ENCODE measurements around the gene SLC12A1. TPM values are rescaled to one million over a fixed set of nuclear protein-coding genes. Genes with fewer than 3 reads are reported as not detected.
"Not testable (repeated sequence)": the region's sequence is repeated elsewhere in the genome, so short reads cannot be mapped to it uniquely, and the experiment has no call there.

SLC12A1 gene
- total RNA-seq, 1 donor from 2014 or later, result not detected

- no peak for DNase-seq (ENCODE audit: low spot score)
- Mint-ChIP-seq H3K27ac (no peak overlapping the region), H3K27me3 (ENCODE audit: insufficient read depth) (no peaks in the 10 kb centered on the region), H3K4me1 (ENCODE audit: low read depth) (peaks cover 12% of the 10 kb centered on the region), H3K36me3 (ENCODE audit: low read depth) (peaks cover 5% of the 10 kb centered on the region), H3K4me3 (no peak overlapping the region), H3K9me3 (no peaks in the 10 kb centered on the region)
- intact Hi-C loops (cut with micrococcal nuclease), result no loop called here
These were observed 119.3 kb downstream of the SLC12A1 start for GRCh38 chr15:48325400-48325799.

- H3K36me3 Mint-ChIP-seq (ENCODE audit: low read depth); H3K4me3 Mint-ChIP-seq; H3K9me3 Mint-ChIP-seq; H3K27me3 Mint-ChIP-seq (ENCODE audit: insufficient read depth); DNase-seq (ENCODE audit: low spot score); H3K27ac Mint-ChIP-seq; intact Hi-C loops (cut with micrococcal nuclease): not testable (repeated sequence)
- peaks cover 13% of the 10 kb centered on the region for H3K4me1 Mint-ChIP-seq (ENCODE audit: low read depth)
These were observed 120.1 kb downstream of the SLC12A1 start for GRCh38 chr15:48326180-48326579.

- Mint-ChIP-seq H3K27ac (peak overlapping the region; percentile 99), H3K27me3 (ENCODE audit: insufficient read depth) (no peaks in the 10 kb centered on the region), H3K4me3 (peak overlapping the region; percentile 100), H3K4me1 (ENCODE audit: low read depth) (peaks cover 41% of the 10 kb centered on the region), H3K36me3 (ENCODE audit: low read depth) (peaks cover 25% of the 10 kb centered on the region), H3K9me3 (no peaks in the 10 kb centered on the region)
- DNase-seq (ENCODE audit: low spot score), result no peak
- intact Hi-C loops (cut with micrococcal nuclease), result loop anchor here (2.0 to 10.0 kb wide), 5 partner anchors 547 to 1291 kb away; partner anchors contain the start of genes COPS2, DTWD1, EID1 and FAM227B
These were observed 124.1 kb downstream of the SLC12A1 start for GRCh38 chr15:48330105-48330785.

GRCh38 chr15:48330855-48331795 is 125.0 kb downstream of the SLC12A1 start, which contains the start of gene DUT:
Gene DUT (plus strand): TSS chr15:48331429. CDS start chr15:48331516, 87 bp downstream.
- H3K4me3 Mint-ChIP-seq, result peak within 1 kb of the TSS; percentile 100
- peaks cover 30% of the 10 kb centered on the region for H3K36me3 Mint-ChIP-seq (ENCODE audit: low read depth)
- intact Hi-C loops (cut with micrococcal nuclease), result loop anchor here (1.0 to 10.0 kb wide), 6 partner anchors 480 to 1290 kb away; partner anchors contain the start of genes CEP152, COPS2, DTWD1 and EID1

GRCh38 chr15:48331796-48332641 is 125.9 kb downstream of the SLC12A1 start:
- Mint-ChIP-seq H3K4me3 (peak overlapping the region; percentile 100), H3K27ac (peak overlapping the region; percentile 94), H3K36me3 (ENCODE audit: low read depth) (peaks cover 32% of the 10 kb centered on the region), H3K9me3 (no peaks in the 10 kb centered on the region), H3K27me3 (ENCODE audit: insufficient read depth) (no peaks in the 10 kb centered on the region), H3K4me1 (ENCODE audit: low read depth) (peaks cover 46% of the 10 kb centered on the region)
- DNase-seq (ENCODE audit: low spot score), result peak; percentile 58
- intact Hi-C loops (cut with micrococcal nuclease), result loop anchor here (1.0 to 10.0 kb wide), 8 partner anchors 21 to 1289 kb away; partner anchors contain the start of genes CEP152, COPS2, DTWD1 and EID1

More at GRCh38 chr15:48330855-48331795, 125.0 kb downstream of the SLC12A1 start, which contains the start of gene DUT:
- Mint-ChIP-seq H3K27me3 (ENCODE audit: insufficient read depth) (no peaks in the 10 kb centered on the region), H3K4me1 (ENCODE audit: low read depth) (peaks cover 46% of the 10 kb centered on the region), H3K9me3 (no peaks in the 10 kb centered on the region), H3K27ac (peak within 1 kb of the TSS; percentile 99)
- peak; percentile 81 for DNase-seq (ENCODE audit: low spot score)

GRCh38 chr15:48332642-48333034 is 126.5 kb downstream of the SLC12A1 start:
- DNase-seq (ENCODE audit: low spot score), result peak; percentile 11
- Mint-ChIP-seq H3K27me3 (ENCODE audit: insufficient read depth) (no peaks in the 10 kb centered on the region), H3K4me1 (ENCODE audit: low read depth) (peaks cover 46% of the 10 kb centered on the region), H3K9me3 (no peaks in the 10 kb centered on the region), H3K27ac (peak overlapping the region; percentile 82), H3K4me3 (peak overlapping the region; percentile 100), H3K36me3 (ENCODE audit: low read depth) (peaks cover 32% of the 10 kb centered on the region)
- intact Hi-C loops (cut with micrococcal nuclease), result loop anchor here (1.0 to 10.0 kb wide), 6 partner anchors 20 to 825 kb away; partner anchors contain the start of genes COPS2, EID1, MYEF2 and SECISBP2L

- H3K4me3 Mint-ChIP-seq, result peak overlapping the region; percentile 100
- H3K27ac Mint-ChIP-seq, result peak overlapping the region; percentile 67
- intact Hi-C loops (cut with micrococcal nuclease), result loop anchor here (2.0 to 10.0 kb wide), 5 partner anchors 19 to 824 kb away; partner anchors contain the start of genes COPS2, EID1, SECISBP2L and SHC4
- peaks cover 31% of the 10 kb centered on the region for H3K36me3 Mint-ChIP-seq (ENCODE audit: low read depth)
- H3K4me1 Mint-ChIP-seq (ENCODE audit: low read depth), result peaks cover 46% of the 10 kb centered on the region
- H3K27me3 Mint-ChIP-seq (ENCODE audit: insufficient read depth), result no peaks in the 10 kb centered on the region
- no peaks in the 10 kb centered on the region for H3K9me3 Mint-ChIP-seq
- DNase-seq (ENCODE audit: low spot score), result no peak
These were observed 127.4 kb downstream of the SLC12A1 start for GRCh38 chr15:48333540-48333939.

GRCh38 chr15:48334260-48334659 is 128.2 kb downstream of the SLC12A1 start:
- peak overlapping the region; percentile 100 for H3K4me3 Mint-ChIP-seq
- no peak for DNase-seq (ENCODE audit: low spot score)
- H3K27ac Mint-ChIP-seq, result no peak overlapping the region
- H3K36me3 Mint-ChIP-seq (ENCODE audit: low read depth), result peaks cover 31% of the 10 kb centered on the region
- no peaks in the 10 kb centered on the region for H3K27me3 Mint-ChIP-seq (ENCODE audit: insufficient read depth)
- no peaks in the 10 kb centered on the region for H3K9me3 Mint-ChIP-seq
- intact Hi-C loops (cut with micrococcal nuclease), result loop anchor here (5.0 to 10.0 kb wide), 4 partner anchors 543 to 823 kb away; partner anchors contain the start of genes COPS2, EID1, SECISBP2L and SHC4
- H3K4me1 Mint-ChIP-seq (ENCODE audit: low read depth), result peaks cover 50% of the 10 kb centered on the region

- DNase-seq (ENCODE audit: low spot score), result no peak
- H3K27me3 Mint-ChIP-seq (ENCODE audit: insufficient read depth), result no peaks in the 10 kb centered on the region
- intact Hi-C loops (cut with micrococcal nuclease), result loop anchor here (10.0 kb wide), 2 partner anchors 628 to 708 kb away; partner anchors contain the start of genes SECISBP2L and SHC4
- no peaks in the 10 kb centered on the region for H3K9me3 Mint-ChIP-seq
- H3K27ac Mint-ChIP-seq, result no peak overlapping the region
- peak overlapping the region; percentile 7 for H3K4me3 Mint-ChIP-seq
- H3K4me1 Mint-ChIP-seq (ENCODE audit: low read depth), result peaks cover 43% of the 10 kb centered on the region
- peaks cover 31% of the 10 kb centered on the region for H3K36me3 Mint-ChIP-seq (ENCODE audit: low read depth)
These were observed 130.8 kb downstream of the SLC12A1 start for GRCh38 chr15:48336940-48337339.

GRCh38 chr15:48337607-48338006 is 131.5 kb downstream of the SLC12A1 start:
- Mint-ChIP-seq H3K4me3 (no peak overlapping the region), H3K4me1 (ENCODE audit: low read depth) (peaks cover 40% of the 10 kb centered on the region), H3K9me3 (no peaks in the 10 kb centered on the region), H3K27ac (no peak overlapping the region), H3K27me3 (ENCODE audit: insufficient read depth) (no peaks in the 10 kb centered on the region), H3K36me3 (ENCODE audit: low read depth) (peaks cover 32% of the 10 kb centered on the region)
- no peak for DNase-seq (ENCODE audit: low spot score)
- intact Hi-C loops (cut with micrococcal nuclease), result loop anchor here (10.0 kb wide), 2 partner anchors 627 to 707 kb away; partner anchors contain the start of genes SECISBP2L and SHC4

GRCh38 chr15:48340111-48340510 is 134.0 kb downstream of the SLC12A1 start:
- Mint-ChIP-seq H3K27ac (no peak overlapping the region), H3K27me3 (ENCODE audit: insufficient read depth) (no peaks in the 10 kb centered on the region), H3K4me3 (no peak overlapping the region), H3K9me3 (no peaks in the 10 kb centered on the region), H3K4me1 (ENCODE audit: low read depth) (peaks cover 16% of the 10 kb centered on the region), H3K36me3 (ENCODE audit: low read depth) (peaks cover 20% of the 10 kb centered on the region)
- intact Hi-C loops (cut with micrococcal nuclease), result no loop called here
- no peak for DNase-seq (ENCODE audit: low spot score)
